HG02852 (cell line): ENCODE results near the gene BRWD1.
A peak's percentile ranks its signal among the peaks of the same experiment; 100 is the strongest.

Experiments used
- ATAC-seq: cut with Tn5 transposase; IDR thresholded peaks from one replicate; pipeline ENCODE4 v1.9.1; 2021; ENCODE audit warnings: mild to moderate bottlenecking, moderate library complexity; ENCODE audit not compliant: unreplicated experiment

The BRWD1 gene

GRCh38 chr21:39313571-39314142, at the start of gene BRWD1:
Gene BRWD1, minus strand, starts transcription at chr21:39313632. Its CDS starts 141 bp downstream, at chr21:39313491.
- peak; percentile 46 for ATAC-seq

- ATAC-seq: no peak
These were observed 49.3 kb upstream of the BRWD1 start for GRCh38 chr21:39362733-39363132.

- no peak for ATAC-seq
These were observed 46.0 kb upstream of the BRWD1 start for GRCh38 chr21:39359382-39359781.

- ATAC-seq: no peak
These were observed 39.9 kb upstream of the BRWD1 start for GRCh38 chr21:39353295-39353694.

GRCh38 chr21:39350094-39351005, 36.9 kb upstream of the BRWD1 start:
- ATAC-seq: no peak

GRCh38 chr21:39349211-39350093, 36.0 kb upstream of the BRWD1 start:
- peak; percentile 79 for ATAC-seq

- ATAC-seq: peak; percentile 49
These were observed 35.2 kb upstream of the BRWD1 start, which contains the start of gene HMGN1 for GRCh38 chr21:39348355-39349210. Gene HMGN1, minus strand, starts transcription at chr21:39349088. Its CDS starts 171 bp downstream, at chr21:39348917.

GRCh38 chr21:39348040-39348354, 34.6 kb upstream of the BRWD1 start:
- ATAC-seq: peak; percentile 6

GRCh38 chr21:39347537-39347936, 34.1 kb upstream of the BRWD1 start:
- no peak for ATAC-seq

GRCh38 chr21:39346671-39347331, 33.4 kb upstream of the BRWD1 start:
- no peak for ATAC-seq

- no peak for ATAC-seq
These were observed 32.8 kb upstream of the BRWD1 start for GRCh38 chr21:39346206-39346605.

GRCh38 chr21:39345440-39345839, 32.0 kb upstream of the BRWD1 start:
- no peak for ATAC-seq

GRCh38 chr21:39344848-39345247, 31.4 kb upstream of the BRWD1 start:
- no peak for ATAC-seq

- ATAC-seq: no peak
These were observed 28.0 kb upstream of the BRWD1 start for GRCh38 chr21:39341249-39341923.

- ATAC-seq: no peak
These were observed 27.3 kb upstream of the BRWD1 start for GRCh38 chr21:39340687-39341086.

GRCh38 chr21:39339231-39339630, 25.8 kb upstream of the BRWD1 start:
- ATAC-seq: no peak

- ATAC-seq: no peak
These were observed 23.1 kb upstream of the BRWD1 start for GRCh38 chr21:39336457-39337008.

- no peak for ATAC-seq
These were observed 21.2 kb upstream of the BRWD1 start for GRCh38 chr21:39334611-39335010.

GRCh38 chr21:39332175-39332574, 18.7 kb upstream of the BRWD1 start:
- ATAC-seq: no peak
